Limb (tissue), 2 donors: Measurements from ENCODE around the gene PCDHGB5.
"Not testable (repeated sequence)": the region's sequence is repeated elsewhere in the genome, so short reads cannot be mapped to it uniquely, and the experiment has no call there.

ENCODE experiments used
- DNase-seq, 2 donors: peaks; one replicate each; pipeline ENCODE4 v3.0.0-alpha.2; 2016; ENCODE audit errors: extremely low spot score in 2 of 2

The PCDHGB5 gene

GRCh38 chr5:141375444-141376155 lies 22.1 kb upstream of the PCDHGB5 start:
- DNase-seq: not testable (repeated sequence)

- DNase-seq: no peak
These were observed 15.1 kb upstream of the PCDHGB5 start, which contains the start of gene PCDHGA7 for GRCh38 chr5:141382469-141383294. Gene PCDHGA7 (plus strand): TSS chr5:141382742. CDS start chr5:141382900, 158 bp downstream.

- no peak for DNase-seq
These were observed 14.4 kb upstream of the PCDHGB5 start for GRCh38 chr5:141383345-141383744.

GRCh38 chr5:141384471-141385267 lies 13.1 kb upstream of the PCDHGB5 start:
- no peak for DNase-seq

- not testable (repeated sequence) for DNase-seq
These were observed 10.0 kb upstream of the PCDHGB5 start, which contains the start of gene PCDHGB4 for GRCh38 chr5:141387557-141388311. Gene PCDHGB4 (plus strand): TSS chr5:141387698. CDS start chr5:141387885, 187 bp downstream.

GRCh38 chr5:141388661-141389060 lies 9.1 kb upstream of the PCDHGB5 start:
- no peak for DNase-seq

GRCh38 chr5:141389153-141390042 lies 8.3 kb upstream of the PCDHGB5 start:
- no peak for DNase-seq

- DNase-seq: no peak
These were observed 5.1 kb upstream of the PCDHGB5 start, which contains the start of gene PCDHGA8 for GRCh38 chr5:141392429-141393198. Gene PCDHGA8 (plus strand): TSS chr5:141392633. CDS start chr5:141392814, 181 bp downstream.

- DNase-seq: no peak
These were observed 4.5 kb upstream of the PCDHGB5 start for GRCh38 chr5:141393267-141393666.

GRCh38 chr5:141394401-141395187 lies 3.2 kb upstream of the PCDHGB5 start:
- DNase-seq: not testable (repeated sequence)

- DNase-seq: no peak
These were observed 861 bp downstream of the PCDHGB5 start for GRCh38 chr5:141398608-141399007.

- DNase-seq: no peak
These were observed 2.0 kb downstream of the PCDHGB5 start for GRCh38 chr5:141399555-141400258.

GRCh38 chr5:141402553-141403243 lies 5.0 kb downstream of the PCDHGB5 start, which contains the start of gene PCDHGA9:
Gene PCDHGA9 (plus strand): TSS chr5:141402778. CDS start chr5:141402953, 175 bp downstream.
- peak in 1 of 2 donors; percentile 3 for DNase-seq

GRCh38 chr5:141403387-141403786 lies 5.6 kb downstream of the PCDHGB5 start:
- no peak for DNase-seq

GRCh38 chr5:141407790-141408505 lies 10.2 kb downstream of the PCDHGB5 start, which contains the start of gene PCDHGB6:
Gene PCDHGB6 (plus strand): TSS chr5:141408021. CDS start chr5:141408203, 182 bp downstream.
- DNase-seq: peak; percentile 16 to 61
